NCI-H1436 (cell line): ENCODE measurements around the gene ZC3H7A.
"Not testable (repeated sequence)": the region's sequence is repeated elsewhere in the genome, so short reads cannot be mapped to it uniquely, and the experiment has no call there.

Experiments
- DNase-seq: peaks from one replicate; lab custom pipeline; 2025; lab: John Stamatoyannopoulos, UW

ZC3H7A gene, protein sequence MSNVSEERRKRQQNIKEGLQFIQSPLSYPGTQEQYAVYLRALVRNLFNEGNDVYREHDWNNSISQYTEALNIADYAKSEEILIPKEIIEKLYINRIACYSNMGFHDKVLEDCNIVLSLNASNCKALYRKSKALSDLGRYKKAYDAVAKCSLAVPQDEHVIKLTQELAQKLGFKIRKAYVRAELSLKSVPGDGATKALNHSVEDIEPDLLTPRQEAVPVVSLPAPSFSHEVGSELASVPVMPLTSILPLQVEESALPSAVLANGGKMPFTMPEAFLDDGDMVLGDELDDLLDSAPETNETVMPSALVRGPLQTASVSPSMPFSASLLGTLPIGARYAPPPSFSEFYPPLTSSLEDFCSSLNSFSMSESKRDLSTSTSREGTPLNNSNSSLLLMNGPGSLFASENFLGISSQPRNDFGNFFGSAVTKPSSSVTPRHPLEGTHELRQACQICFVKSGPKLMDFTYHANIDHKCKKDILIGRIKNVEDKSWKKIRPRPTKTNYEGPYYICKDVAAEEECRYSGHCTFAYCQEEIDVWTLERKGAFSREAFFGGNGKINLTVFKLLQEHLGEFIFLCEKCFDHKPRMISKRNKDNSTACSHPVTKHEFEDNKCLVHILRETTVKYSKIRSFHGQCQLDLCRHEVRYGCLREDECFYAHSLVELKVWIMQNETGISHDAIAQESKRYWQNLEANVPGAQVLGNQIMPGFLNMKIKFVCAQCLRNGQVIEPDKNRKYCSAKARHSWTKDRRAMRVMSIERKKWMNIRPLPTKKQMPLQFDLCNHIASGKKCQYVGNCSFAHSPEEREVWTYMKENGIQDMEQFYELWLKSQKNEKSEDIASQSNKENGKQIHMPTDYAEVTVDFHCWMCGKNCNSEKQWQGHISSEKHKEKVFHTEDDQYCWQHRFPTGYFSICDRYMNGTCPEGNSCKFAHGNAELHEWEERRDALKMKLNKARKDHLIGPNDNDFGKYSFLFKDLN

DNA sequence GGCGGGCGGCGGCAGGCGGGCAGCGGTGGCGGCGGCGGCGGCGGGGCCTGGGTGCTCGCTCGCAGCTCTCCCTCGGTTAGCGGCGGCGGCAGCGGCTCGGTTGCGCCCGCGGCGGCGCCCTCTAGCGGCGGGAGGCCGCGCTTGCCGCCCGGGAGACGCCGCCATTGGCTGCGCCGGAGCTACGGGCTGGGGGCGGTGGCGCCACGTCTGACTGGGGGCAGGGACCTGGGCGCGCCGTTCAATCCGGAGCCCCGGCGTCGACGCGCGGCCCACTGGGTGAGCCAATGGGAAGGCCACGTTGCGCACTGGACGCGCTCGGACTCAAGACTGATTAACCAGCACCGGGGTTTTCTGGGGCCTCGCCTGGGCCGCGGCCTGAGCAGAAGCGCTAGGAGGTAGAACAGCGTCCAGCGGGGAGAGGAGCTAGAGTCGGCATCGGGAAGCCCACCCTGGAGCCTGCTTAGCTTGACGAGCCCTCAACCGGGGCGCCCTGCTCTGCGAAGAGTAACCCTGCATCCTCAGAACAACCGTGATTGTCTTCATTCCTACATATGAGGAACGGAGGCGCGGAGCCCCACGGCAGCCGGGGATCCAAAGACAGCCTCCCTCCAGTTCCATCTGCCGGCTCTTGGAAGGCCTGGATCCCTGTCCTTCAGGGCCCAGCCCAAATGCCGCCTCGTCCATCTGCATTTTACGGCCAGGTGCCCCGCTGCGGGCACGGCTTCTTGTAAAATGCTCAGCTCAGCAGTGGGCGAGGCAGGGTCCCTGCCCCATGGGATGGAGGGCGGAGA lies at the start of gene ZC3H7A:
Gene ZC3H7A, minus strand, starts transcription at position 93 of the 791 bp plus-strand sequence. CDS start 14,904 bp downstream, outside the sequence.
- peak; percentile 94 for DNase-seq

DNA sequence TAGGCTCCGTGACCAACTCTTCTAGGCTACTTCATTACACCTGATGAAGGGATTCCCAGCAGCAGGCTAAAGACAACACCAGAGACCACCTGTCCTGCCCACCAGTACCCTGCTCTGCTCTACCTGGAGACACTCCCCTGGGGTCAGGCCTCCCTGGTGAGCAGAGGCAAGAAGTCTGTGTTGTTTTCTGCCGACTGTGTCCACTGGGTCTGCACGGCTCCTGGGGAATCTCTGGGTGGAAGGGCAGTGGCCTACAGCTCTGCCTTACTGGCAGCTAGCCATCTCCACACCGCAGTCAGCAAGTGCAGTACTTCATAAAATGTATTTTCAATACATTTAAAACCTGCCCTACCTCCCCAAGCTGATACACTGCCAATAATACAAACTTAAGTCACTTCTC lies 47.4 kb upstream of the ZC3H7A start:
- DNase-seq, result no peak

DNA sequence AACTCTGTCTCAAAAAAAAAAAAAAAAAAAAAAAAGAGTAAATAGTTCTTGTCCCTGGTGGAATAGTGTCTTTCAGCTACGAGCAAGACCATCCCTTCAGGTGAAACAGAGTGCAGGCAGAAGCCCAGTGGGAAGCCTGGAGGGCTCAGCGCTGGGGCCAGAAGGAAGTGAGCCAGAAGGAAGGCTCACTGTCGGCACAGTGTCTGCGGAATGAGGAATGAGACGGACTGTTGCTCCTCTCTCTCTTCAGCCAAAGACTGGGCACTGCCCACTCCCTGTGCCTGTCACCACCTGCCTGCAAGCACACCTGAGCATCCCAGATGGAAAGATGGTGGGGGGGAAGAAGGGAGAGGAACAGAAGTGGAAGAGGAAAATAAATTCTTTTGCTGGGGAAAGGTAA lies 46.8 kb upstream of the ZC3H7A start:
- DNase-seq, result no peak

DNA sequence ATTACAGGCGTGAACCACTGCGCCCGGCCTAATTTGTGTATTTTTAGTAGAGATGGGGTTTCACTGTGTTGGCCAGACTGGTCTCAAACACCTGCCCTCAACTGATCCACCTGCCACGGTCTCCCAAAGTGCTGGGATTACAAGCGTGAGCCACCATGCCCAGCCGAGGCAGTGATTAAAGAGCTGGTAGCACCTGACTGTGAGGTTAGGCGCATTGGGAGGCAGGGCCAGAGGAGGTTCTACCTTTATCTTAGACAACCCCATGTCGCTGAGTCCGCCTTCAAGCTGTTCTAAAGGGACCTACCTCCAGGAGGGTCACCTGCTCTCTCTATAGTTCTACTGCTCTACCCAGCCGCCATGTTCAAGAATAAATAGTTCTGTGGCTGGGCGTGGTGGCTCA lies 46.1 kb upstream of the ZC3H7A start:
- DNase-seq, result no peak

DNA sequence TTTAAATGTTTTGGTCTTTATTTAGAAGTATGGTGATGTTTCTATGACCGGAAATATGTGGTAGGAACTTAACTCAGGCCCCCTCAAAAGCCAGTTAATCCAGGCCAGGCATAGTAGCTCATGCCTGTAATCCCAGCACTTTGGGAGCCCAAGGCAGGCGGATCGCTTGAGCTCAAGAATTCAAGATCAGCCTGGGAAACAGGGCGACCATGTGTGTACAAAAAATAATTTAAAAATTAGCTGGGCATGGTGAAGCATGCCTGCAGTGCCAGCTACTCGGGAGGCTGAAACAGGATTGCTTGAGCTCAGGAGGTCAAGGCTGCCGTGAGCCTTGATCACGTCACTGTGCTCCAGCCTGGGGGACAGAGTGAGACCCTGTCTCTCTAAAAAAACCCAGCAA lies 44.0 kb upstream of the ZC3H7A start:
- DNase-seq, result no peak

DNA sequence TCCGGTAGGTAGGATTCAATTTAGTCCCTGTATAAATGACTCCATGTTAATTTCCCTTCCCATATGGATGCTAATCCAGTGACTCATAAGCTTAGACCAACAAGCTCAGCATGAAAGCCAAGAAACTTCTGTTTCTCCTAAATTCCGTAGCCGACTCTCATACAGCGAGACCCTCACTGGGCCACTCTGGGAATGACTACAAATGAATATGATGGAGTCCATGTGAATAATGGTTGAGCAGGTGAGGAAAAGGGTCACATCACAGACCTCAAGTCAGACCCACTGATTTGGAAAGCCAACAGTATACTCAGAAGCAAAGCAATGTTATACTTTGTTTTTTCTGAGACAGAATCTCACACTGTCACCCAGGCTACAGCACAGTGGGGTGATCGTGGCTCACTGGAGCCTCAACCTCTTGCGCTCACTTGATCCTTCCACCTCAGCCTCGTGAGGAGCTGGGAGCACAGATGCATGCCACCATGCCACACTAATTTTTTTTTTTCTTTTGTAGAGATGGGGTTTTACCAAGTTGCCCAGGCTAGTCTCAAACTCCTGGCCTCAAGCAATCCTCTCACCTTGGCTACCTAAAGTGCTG lies 39.7 kb upstream of the ZC3H7A start:
- DNase-seq, result no peak

DNA sequence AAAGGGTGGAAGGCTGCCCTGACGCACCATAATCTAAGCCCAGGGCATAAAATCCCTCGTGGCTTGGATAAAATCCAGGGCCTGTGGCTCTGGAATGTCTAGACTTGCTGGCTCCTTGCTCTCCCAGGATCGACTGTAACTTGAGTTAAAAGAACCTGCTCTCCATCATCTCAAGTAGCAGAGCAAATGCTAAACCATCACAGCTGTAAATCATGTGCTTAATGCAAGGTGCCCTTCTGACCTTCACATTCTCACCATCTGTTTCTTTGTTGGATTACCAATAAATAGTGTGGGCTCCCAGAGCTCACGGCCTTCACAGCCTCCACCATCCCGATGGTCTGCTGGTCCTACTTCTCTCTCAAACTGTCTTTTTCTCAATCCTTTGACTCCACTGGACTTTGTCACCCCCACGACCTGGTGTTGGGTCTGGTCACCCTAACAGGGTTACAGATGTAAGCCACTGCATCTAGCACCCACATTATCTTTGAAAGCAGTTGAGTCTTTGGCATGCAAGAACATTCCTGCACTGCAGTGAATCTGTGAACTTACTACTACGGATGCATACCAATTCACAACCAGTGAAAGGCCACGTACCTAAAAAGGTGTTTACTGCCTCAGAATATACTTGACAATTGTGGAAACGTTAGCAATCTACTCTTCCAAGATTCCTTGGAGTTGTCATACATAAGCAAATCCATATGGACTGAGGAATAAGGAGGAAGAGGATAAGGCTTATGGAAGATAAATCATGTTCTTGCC lies 39.0 kb upstream of the ZC3H7A start:
- no peak for DNase-seq

DNA sequence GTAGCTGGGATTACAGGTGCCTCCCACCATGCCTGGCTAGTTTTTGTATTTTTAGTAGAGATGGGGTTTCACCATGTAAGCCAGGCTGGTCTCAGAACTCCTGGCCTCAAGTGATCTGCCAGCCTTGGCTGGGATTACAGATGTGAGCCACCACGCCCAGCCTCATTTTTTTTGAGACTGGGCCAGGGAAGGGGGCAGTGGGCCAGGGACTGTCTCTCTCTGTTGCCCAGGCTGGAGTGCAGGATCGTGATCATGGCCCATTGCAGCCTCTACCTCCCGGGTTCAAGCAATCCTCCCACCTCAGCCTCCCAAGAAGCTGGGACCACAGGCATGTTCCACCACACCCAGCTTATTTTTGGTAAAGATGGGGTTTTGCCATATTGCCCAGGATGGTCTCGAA lies 38.3 kb upstream of the ZC3H7A start:
- DNase-seq, result no peak

DNA sequence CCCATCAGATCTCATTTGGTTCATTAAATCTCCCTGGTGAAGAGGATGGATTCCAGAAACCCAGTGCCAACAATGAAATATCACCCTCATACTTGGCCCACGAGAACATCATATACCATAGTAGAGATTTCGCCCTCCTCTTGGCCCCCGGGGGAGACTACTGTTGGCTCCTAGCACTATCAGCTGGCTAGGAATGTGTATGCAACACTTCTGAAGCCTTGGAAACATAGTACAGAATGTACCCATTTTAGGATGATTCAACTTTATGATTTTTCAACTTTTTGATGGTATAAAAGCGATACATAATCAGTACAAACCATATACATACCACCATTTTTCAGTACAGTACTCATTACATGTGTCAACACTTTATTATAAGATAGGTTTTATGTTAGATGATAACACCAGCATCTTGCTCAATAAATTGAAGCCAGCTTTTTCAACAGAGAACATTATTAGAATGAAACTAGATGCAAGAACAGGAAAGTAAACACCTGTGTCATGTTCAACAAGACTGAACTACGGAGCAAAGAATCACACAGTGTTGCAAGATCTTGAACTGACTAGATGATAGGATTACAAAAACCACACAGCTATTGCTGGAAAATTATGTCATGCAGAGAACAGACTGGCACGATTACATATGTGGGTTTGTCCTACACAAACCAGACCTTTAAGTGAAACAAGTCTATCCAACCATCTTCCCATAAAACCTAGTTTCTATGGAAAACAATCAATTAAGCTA lies 37.1 kb upstream of the ZC3H7A start:
- no peak for DNase-seq

DNA sequence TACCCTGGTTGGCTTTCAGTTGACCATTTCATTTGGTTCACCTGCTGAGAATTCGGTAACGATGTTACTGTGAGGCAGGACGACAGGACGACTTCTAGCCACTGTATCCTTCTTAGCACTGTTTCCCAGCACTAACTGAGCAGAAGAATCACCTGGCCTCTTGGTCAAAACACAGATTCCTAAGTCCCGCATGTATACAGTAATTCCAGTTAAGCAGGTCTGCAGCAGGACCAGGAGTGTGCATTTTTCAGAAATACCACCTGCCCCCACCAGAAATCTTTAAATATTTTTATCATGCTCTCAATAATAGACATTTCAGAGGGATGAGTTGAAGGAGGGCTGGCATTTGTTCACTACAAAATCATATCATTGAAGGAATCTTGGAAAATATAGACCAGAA lies 31.6 kb upstream of the ZC3H7A start:
- no peak for DNase-seq

DNA sequence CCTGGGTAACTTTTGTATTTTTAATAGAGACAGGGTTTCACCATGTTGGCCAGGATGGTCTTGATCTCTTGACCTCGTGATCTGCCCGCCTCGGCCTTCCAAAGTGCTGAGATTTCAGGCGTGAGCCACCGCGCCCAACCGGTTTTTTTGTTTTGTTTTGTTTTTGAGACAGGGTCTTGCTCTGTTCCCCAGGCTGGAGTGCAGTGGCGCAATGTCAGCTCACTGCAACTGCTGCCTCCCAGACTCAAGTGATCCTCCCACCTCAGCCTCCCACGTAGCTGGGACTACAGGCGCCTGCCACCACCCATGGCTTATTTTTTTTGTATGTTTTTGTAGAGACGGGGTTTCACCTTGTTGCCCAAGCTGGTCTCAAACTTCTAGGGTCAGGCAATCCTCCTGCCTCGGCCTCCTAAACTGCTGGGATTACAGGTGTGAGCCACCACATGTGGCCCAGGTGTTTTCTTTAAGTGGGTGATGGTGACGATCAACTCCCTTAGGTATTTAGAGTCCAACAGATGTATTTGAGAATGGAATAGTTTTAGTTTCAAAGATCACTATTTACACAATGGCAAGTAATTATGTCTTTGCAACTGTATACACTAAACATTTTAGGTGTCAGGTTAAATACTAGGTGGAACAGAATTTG lies 28.6 kb upstream of the ZC3H7A start:
- DNase-seq, result not testable (repeated sequence)

DNA sequence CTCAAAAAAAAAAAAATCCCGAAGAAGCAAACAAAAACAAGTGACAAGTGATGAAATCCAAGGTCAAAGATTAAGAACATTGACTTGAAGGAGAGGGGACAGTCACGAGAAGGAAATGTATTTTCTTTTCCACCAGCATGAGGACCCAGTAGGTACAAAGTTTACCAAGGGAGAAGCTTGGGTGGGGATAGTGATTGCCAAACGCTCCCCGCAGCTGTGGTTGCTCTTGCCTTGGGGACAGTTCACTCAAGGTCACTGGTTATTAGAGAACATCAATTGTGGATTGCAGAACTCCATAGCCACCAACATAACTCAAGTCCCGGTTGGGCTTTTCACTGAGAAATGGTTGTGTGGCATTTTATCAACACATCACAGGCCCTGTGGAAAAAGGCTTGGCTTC lies 27.3 kb upstream of the ZC3H7A start:
- no peak for DNase-seq

DNA sequence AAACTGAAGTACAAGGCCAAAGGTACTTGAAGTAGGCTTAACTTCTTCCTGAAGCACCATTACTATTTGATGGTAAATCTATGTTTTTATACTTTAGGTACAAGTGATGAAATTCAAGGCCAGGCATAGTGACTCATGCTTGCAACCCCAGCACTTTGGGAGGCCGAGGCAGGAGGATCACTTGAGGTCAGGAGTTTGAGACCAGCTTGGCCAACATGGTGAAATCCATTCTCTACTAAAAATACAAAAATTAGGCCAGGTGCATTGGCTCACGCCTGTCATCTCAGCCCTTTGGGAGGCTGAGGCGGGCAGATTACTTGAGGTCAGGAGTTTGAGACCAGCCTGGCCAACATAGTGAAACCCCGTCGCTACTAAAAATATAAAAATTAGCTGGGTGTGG lies 26.6 kb upstream of the ZC3H7A start:
- not testable (repeated sequence) for DNase-seq

DNA sequence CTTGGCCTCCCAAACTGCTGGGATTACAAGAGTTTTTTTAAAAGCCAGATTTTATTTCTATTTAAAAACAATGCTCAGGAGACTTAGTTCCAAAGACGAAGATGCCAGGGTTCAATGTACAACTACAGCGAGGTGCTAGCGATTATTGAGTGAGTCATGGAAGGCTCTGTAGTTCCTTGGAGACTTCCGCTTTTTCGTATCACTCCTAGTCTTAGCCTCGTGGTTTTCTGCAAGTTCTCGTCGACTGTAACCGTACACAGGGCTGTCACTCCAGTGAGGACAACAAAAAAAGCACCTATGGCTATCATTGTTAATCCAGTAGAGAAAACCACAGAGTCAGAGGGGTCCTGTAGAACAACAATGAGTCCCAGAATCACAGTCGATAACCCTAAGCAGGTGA lies 22.7 kb upstream of the ZC3H7A start:
- DNase-seq, result no peak

DNA sequence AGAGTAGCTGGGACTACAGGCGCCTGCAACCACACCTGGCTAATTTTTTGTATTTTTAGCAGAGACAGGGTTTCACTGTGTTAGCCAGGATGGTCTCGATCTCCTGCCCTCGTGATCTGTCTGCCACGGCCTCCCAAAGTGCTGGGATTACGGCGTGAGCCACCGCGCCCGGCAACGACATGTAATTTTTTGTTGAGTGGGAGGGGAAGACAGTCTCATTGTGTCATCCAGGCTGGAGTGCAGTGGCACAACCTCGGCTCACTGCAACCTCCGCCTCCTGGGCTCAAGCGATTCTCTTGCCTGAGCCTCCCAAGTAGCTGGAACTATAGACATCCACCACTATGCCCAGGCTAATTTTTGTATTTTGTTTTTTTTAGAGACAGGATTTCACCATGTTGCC lies 21.9 kb upstream of the ZC3H7A start:
- not testable (repeated sequence) for DNase-seq

DNA sequence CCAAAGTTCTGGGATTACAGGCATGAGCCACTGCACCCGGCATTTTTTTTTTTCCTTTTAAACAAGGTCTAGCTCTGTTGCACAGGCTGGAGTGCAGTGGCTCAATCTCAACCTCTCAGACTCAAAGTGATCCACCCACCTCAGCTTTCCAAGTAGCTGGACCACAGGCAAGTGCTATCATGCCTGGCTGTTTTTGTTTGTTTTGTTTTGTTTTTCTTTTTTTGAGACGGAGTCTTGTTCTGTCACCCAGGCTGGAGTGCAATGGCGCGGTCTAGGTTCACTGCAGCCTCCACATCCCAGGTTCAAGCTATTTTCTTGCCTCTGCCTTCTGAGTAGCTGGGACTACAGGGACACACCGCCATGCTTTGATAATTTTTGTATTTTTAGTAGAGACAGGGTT lies 19.1 kb upstream of the ZC3H7A start:
- DNase-seq, result no peak

DNA sequence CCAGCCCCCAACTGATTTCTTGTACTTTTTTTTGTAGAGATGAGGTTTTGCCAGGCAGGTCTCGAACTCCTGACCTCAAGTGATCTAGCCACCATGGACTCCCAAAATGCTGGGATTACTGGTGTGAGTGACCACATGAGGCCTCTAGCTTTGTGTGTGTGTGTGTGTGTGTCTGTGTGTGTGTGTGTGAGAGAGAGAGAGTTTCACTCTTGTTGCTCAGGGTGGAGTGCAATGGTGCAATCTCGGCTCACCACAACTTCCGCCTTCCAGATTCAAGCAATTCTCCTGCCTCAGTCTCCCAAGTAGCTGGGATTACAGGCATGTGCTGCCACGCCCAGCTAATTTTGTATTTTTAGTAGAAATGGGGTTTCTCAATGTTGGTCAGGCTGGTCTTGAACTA lies 17.7 kb upstream of the ZC3H7A start:
- DNase-seq, result not testable (repeated sequence)

DNA sequence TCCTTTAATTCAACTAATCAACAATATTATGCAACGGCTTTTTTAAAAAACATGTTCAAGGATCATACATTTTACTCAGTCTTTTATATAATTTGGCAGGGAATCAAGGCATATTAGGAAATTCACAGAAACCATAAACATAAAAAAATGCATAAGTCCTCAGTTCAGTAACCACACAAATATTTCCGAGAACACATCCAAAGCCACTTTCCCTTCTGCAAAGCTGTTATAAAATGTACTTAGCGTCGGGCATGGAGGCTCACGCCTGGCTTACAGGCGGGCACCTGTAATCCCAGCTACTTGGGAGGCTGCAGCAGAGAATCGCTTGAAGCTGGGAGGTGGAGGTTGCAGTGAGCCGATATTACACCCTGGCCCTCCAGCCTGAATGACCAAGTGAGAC lies 9.7 kb upstream of the ZC3H7A start:
- no peak for DNase-seq

DNA sequence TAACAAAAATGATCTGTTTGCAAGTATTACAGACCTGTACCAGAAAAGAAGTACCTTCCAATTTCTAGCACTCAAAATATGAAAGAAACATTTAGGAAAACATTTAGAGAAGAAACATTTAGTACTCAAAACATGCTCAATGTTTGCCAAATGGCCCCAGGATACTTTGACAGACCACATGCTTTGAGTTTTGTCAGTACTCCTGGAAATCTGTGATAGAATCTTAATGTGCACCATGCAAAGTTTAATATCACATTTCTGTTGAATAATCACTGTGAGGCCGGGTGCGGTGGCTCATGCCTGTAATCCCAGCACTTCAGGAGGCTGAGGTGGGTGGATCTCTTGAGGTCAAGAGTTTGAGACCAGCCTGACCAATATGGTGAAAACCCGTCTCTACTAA lies 8.5 kb upstream of the ZC3H7A start:
- DNase-seq, result no peak
